ENCODE results near the gene TRIM2. TPM values are rescaled to one million over a fixed set of nuclear protein-coding genes. Genes with fewer than 3 reads are reported as not detected.

The TRIM2 gene
- total and polyA plus RNA-seq, 2 of the 8 experiments (the other 6 are each of a cell fraction or from before 2014, with no cell fraction given), result 34.0 to 59.8 TPM

- Histone ChIP-seq H3K4me2 (ENCODE audit: insufficient read depth in 1 of 2, low read depth in 2 of 2, low read length in 2 of 2) (no peak overlapping the region), H3K79me2 (ENCODE audit: control insufficient read depth in 1 of 2, insufficient read depth in 2 of 2, low read length in 2 of 2) (no peaks in the 10 kb centered on the region), H4K8ac (ENCODE audit: extremely low read depth, insufficient read depth, low read length) (no peak overlapping the region), H3K9me3 (ENCODE audit: insufficient read depth in 2 of 2, low read depth in 1 of 2, low read length in 1 of 2) (no peaks in the 10 kb centered on the region), H3K4me1 (replicated peaks in 1 of 4; ENCODE audit: control insufficient read depth in 3 of 4, insufficient read depth in 4 of 4, low read length in 3 of 4) (no peaks in the 10 kb centered on the region), H2BK120ac (replicated peaks; ENCODE audit: low read depth, low read length) (no peak overlapping the region), H2AK5ac (ENCODE audit: low read depth, low read length) (no peak overlapping the region), H3K27ac (ENCODE audit: low read depth, low read length) (no peak overlapping the region), H3K4ac (replicated peaks; ENCODE audit: insufficient read length, low read depth, low read length) (no peak overlapping the region), H3K36me3 (ENCODE audit: control insufficient read depth in 2 of 4, insufficient read depth in 4 of 4, low read length in 3 of 4) (peaks cover 0 to 12% (median 7%) of the 10 kb centered on the region in 4 experiments; a peak in 4 of 8 replicates), H3K18ac (ENCODE audit: extremely low read depth, low read length) (no peak overlapping the region), H3K4me3 (ENCODE audit: extremely low read depth in 1 of 4, insufficient read depth in 2 of 4, low read depth in 3 of 4, low read length in 4 of 4) (no peak overlapping the region), H4K91ac (replicated peaks; ENCODE audit: insufficient read length, low read length) (no peak overlapping the region), H3K9ac (replicated peaks in 1 of 4; ENCODE audit: extremely low read depth in 1 of 4, low read depth in 3 of 4, low read length in 3 of 4) (no peak overlapping the region), H4K20me1 (replicated peaks in 1 of 2; ENCODE audit: control insufficient read depth in 1 of 2, insufficient read depth in 2 of 2, low read length in 2 of 2) (peaks cover 0 to 2% of the 10 kb centered on the region in 2 experiments), H3K23me2 (ENCODE audit: low read depth, low read length) (no peaks in the 10 kb centered on the region; the same call in 1 of the 2 replicates), H3K27me3 (replicated peaks in 1 of 4; ENCODE audit: control insufficient read depth in 3 of 4, extremely low read depth in 1 of 4, insufficient read depth in 3 of 4, low read length in 3 of 4) (no peaks in the 10 kb centered on the region), H3K56ac (replicated peaks; ENCODE audit: insufficient read length, low read depth, low read length) (no peak overlapping the region), H2BK15ac (ENCODE audit: low read length) (no peak overlapping the region), H4K5ac (ENCODE audit: insufficient read length, low read depth, low read length) (no peak overlapping the region), H2BK20ac (ENCODE audit: low read length) (no peak overlapping the region), H2BK12ac (ENCODE audit: low read depth, low read length) (no peak overlapping the region), H2BK5ac (ENCODE audit: low read depth, low read length) (no peak overlapping the region), H2AFZ (ENCODE audit: low read length) (no peak overlapping the region), H3K79me1 (ENCODE audit: low read depth, low read length) (no peaks in the 10 kb centered on the region), H3K23ac (ENCODE audit: insufficient read length) (no peak overlapping the region), H3K14ac (ENCODE audit: insufficient read length) (no peak overlapping the region)
- POLR2A ChIA-PET (ENCODE audit: partially characterized antibody), result interaction anchor here (0.7 kb wide), 1 partner anchor 247 kb away, joined by 3 read pairs; no protein-coding TSS in a partner anchor
- no peak for DNase-seq (ENCODE audit: low read depth in 1 of 2, low spot score in 2 of 2)
- TF ChIP-seq RXRA (IDR thresholded peaks at IDR 0.05; ENCODE audit: insufficient read depth, low read depth, low read length) (no peak), HDAC6 (IDR thresholded peaks at IDR 0.05; ENCODE audit: low read depth, low read length) (no peak), KDM4A (IDR thresholded peaks at IDR 0.05; ENCODE audit: low read depth, low read length, severe bottlenecking) (no peak), SRF (IDR thresholded peaks at IDR 0.05; ENCODE audit: low read depth, low read length) (no peak), ATF3 (IDR thresholded peaks at IDR 0.05; ENCODE audit: insufficient read depth, low read depth, low read length) (no peak), CTBP2 (IDR thresholded peaks at IDR 0.05; ENCODE audit: borderline replicate concordance, insufficient read depth, insufficient read length, low read length) (no peak), JUND (IDR thresholded peaks at IDR 0.05; ENCODE audit: low read length) (no peak), SP4 (IDR thresholded peaks at IDR 0.05; ENCODE audit: low read length) (no peak), SIRT6 (IDR thresholded peaks at IDR 0.05; ENCODE audit: low read length) (no peak), BACH1 (IDR thresholded peaks at IDR 0.05; ENCODE audit: low read length) (no peak), KDM5A (IDR thresholded peaks at IDR 0.05; ENCODE audit: low read length) (no peak), EZH2 (IDR thresholded peaks at IDR 0.05; ENCODE audit: low read depth, low read length, severe bottlenecking) (no peak)
- TF ChIP-seq, protein P1, sequence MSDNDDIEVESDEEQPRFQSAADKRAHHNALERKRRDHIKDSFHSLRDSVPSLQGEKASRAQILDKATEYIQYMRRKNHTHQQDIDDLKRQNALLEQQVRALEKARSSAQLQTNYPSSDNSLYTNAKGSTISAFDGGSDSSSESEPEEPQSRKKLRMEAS (IDR thresholded peaks at IDR 0.05), result no peak
- no peak for FAIRE-seq
- 94% methylated on average over 3 of the region's 3 CpGs; no CpG with 5 or more reads in 1 of the 2 experiments for WGBS, 2 experiments (ENCODE audit: extremely low coverage in 1 of 2, insufficient coverage in 1 of 2, insufficient read length in 1 of 2, insufficient replicate concordance in 2 of 2, low coverage in 1 of 2, low lambda C conversion rate in 2 of 2, missing lambda C conversion rate in 1 of 2)
- CTCF ChIA-PET (ENCODE audit: partially characterized antibody), result interaction anchor here (0.6 to 1.3 kb wide), 5 partner anchors 26 to 721 kb away, joined by 3 to 7 read pairs (median 3); no protein-coding TSS in a partner anchor
These were observed 157.9 kb downstream of the TRIM2 start for GRCh38 chr4:153362184-153362583.
